ENCODE data around the gene KRT6A.

The KRT6A gene

GRCh38 chr12:52524241-52524897, 31.3 kb upstream of the KRT6A start:
- DNase-seq, result no peak

GRCh38 chr12:52523824-52524223, 30.8 kb upstream of the KRT6A start:
- DNase-seq, result no peak

- DNase-seq, result no peak
Measured at GRCh38 chr12:52522346-52523011, 29.4 kb upstream of the KRT6A start.

GRCh38 chr12:52521568-52522266, 28.7 kb upstream of the KRT6A start:
- no peak for DNase-seq

- DNase-seq, result no peak
Measured at GRCh38 chr12:52521175-52521567, 28.1 kb upstream of the KRT6A start.

- no peak for DNase-seq
Measured at GRCh38 chr12:52519826-52520662, 27.0 kb upstream of the KRT6A start, which contains the start of gene KRT5. TSS of gene KRT5 (minus strand) at chr12:52520394. CDS start at chr12:52520296, 98 bp downstream.

- DNase-seq, result no peak
Measured at GRCh38 chr12:52519387-52519703, 26.3 kb upstream of the KRT6A start.

GRCh38 chr12:52518574-52519386, 25.7 kb upstream of the KRT6A start:
- no peak for DNase-seq

GRCh38 chr12:52517888-52518287, 24.8 kb upstream of the KRT6A start:
- no peak for DNase-seq

GRCh38 chr12:52517005-52517835, 24.2 kb upstream of the KRT6A start:
- no peak for DNase-seq

GRCh38 chr12:52515927-52516831, 23.1 kb upstream of the KRT6A start:
- no peak for DNase-seq

GRCh38 chr12:52515319-52515646, 22.2 kb upstream of the KRT6A start:
- DNase-seq, result no peak

- DNase-seq, result no peak
Measured at GRCh38 chr12:52514471-52515318, 21.6 kb upstream of the KRT6A start.

GRCh38 chr12:52513736-52514135, 20.7 kb upstream of the KRT6A start:
- DNase-seq, result no peak

GRCh38 chr12:52508211-52508610, 15.2 kb upstream of the KRT6A start:
- no peak for DNase-seq

GRCh38 chr12:52506858-52507715, 14.0 kb upstream of the KRT6A start:
- no peak for DNase-seq

GRCh38 chr12:52502877-52503276, 9.8 kb upstream of the KRT6A start:
- DNase-seq, result no peak

- DNase-seq, result no peak
Measured at GRCh38 chr12:52501490-52501889, 8.4 kb upstream of the KRT6A start.

Measured in central memory CD4-positive, alpha-beta T cell (primary cell).